ENCODE results near the gene ZDHHC12.

- TF ChIP-seq CTCF (IDR thresholded peaks at IDR 0.05) (no peak), POLR2A (IDR thresholded peaks at IDR 0.05) (no peak)
Measured at GRCh38 chr9:128723352-128723865, 518 bp downstream of the ZDHHC12 start.

Data from heart left ventricle (tissue), 13 donors.